Astrocyte (in vitro differentiated cells and primary cell): ENCODE measurements around the gene ONECUT3.

ENCODE experiments used
- CTCF ChIP-seq: IDR thresholded peaks from 2 replicates; pipeline ENCODE4 v1.5.1; 2011; ENCODE audit warnings: low read depth, mild to moderate bottlenecking, inconsistent platforms, low read length, moderate library complexity; ENCODE audit not compliant: insufficient read depth
- EZH2 ChIP-seq: IDR thresholded peaks from 2 replicates; pipeline ENCODE4 v1.6.1; 2012; ENCODE audit warnings: mild to moderate bottlenecking, low read length, inconsistent platforms; ENCODE audit not compliant: insufficient read depth

DNA sequence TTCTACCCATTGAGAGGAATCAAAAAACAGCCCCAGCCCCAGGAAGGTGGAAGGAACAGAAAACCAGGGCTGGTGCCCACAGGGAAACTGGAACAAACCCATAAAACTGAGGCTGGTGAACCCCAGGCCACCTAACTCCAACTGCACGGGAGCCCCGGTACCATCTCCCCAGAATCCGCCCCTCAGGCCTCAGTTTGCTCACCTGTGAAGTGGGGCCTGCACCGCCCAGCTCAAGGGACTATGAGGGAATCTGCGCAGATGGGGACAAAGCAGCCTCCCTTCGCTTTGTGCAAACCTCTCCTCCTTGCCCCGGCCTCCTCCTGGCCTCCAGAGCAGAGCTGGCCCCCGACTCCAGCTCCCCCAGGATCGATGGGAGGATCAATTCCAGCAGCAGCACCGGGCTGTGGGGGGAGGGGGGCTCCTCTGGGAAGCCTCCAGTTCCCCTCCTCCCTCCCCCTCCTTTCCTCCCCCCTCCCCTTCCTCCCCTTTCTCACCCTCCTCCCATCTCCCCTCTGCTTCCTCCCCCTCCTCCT, 9.1 kb upstream of the ONECUT3 start:
- TF ChIP-seq CTCF: no peak
- no peak for TF ChIP-seq EZH2
